Measurements from ENCODE around the gene TRAF3IP3. TPM values are rescaled to one million over a fixed set of nuclear protein-coding genes. Genes with fewer than 3 reads are reported as not detected.

TRAF3IP3 gene
- total and polyA plus RNA-seq, 2 donors (not counting 1 experiment from before 2014, with no cell fraction given): not detected

- Histone ChIP-seq H3K4me3 (replicated peaks in 1 of 4; ENCODE audit: control extremely low read depth in 1 of 4, insufficient read depth in 1 of 4, low read depth in 3 of 4, low read length in 4 of 4) (no peak overlapping the region), H2AFZ (ENCODE audit: low read length) (no peak overlapping the region), H3K36me3 (ENCODE audit: control insufficient read depth, insufficient read depth, low read length) (no peaks in the 10 kb centered on the region), H3K79me2 (ENCODE audit: control insufficient read depth, insufficient read depth, low read length) (no peaks in the 10 kb centered on the region), H3K9me3 (ENCODE audit: control insufficient read depth, insufficient read depth, low read depth, low read length) (no peaks in the 10 kb centered on the region), H3K4me2 (ENCODE audit: extremely low read depth, insufficient read depth, low read length) (peak overlapping the region; percentile 1), H3K27me3 (ENCODE audit: control insufficient read depth, insufficient read depth, low read length) (no peaks in the 10 kb centered on the region), H3K9ac (ENCODE audit: insufficient read depth, low read length) (no peak overlapping the region), H3K4me1 (ENCODE audit: control insufficient read depth, extremely low read depth, insufficient read depth, low read length) (no peaks in the 10 kb centered on the region), H3K27ac (ENCODE audit: insufficient read depth, low read length) (no peak overlapping the region), H4K20me1 (ENCODE audit: control insufficient read depth, extremely low read depth, insufficient read depth, low read length) (no peaks in the 10 kb centered on the region)
- DNase-seq (ENCODE audit: low read depth in 2 of 2): peak in 1 of 2 donors; percentile 91
- TF ChIP-seq EZH2 (IDR thresholded peaks at IDR 0.05; ENCODE audit: low read length, missing control alignments): no peak
- no peak for TF ChIP-seq CTCF (conservative IDR thresholded peaks at IDR 0.05 in 1 of 2, IDR thresholded peaks at IDR 0.05 in 1 of 2; ENCODE audit: low read depth in 1 of 2, low read length in 2 of 2)
These were observed 35.5 kb upstream of the TRAF3IP3 start for GRCh38 chr1:209720326-209720725.

- TF ChIP-seq CTCF (conservative IDR thresholded peaks at IDR 0.05 in 1 of 2, IDR thresholded peaks at IDR 0.05 in 1 of 2; ENCODE audit: low read depth in 1 of 2, low read length in 2 of 2): no peak
- TF ChIP-seq EZH2 (IDR thresholded peaks at IDR 0.05; ENCODE audit: low read length, missing control alignments): no peak
- DNase-seq (ENCODE audit: low read depth in 2 of 2): peak in 1 of 2 donors; percentile 55
- no peak overlapping the region for H2AFZ ChIP-seq (ENCODE audit: low read length)
- H3K27me3 ChIP-seq (ENCODE audit: control insufficient read depth, insufficient read depth, low read length): no peaks in the 10 kb centered on the region
- no peaks in the 10 kb centered on the region for H4K20me1 ChIP-seq (ENCODE audit: control insufficient read depth, extremely low read depth, insufficient read depth, low read length)
- H3K4me2 ChIP-seq (ENCODE audit: extremely low read depth, insufficient read depth, low read length): peak overlapping the region; percentile 1
- H3K9ac ChIP-seq (ENCODE audit: insufficient read depth, low read length): no peak overlapping the region
- no peaks in the 10 kb centered on the region for H3K36me3 ChIP-seq (ENCODE audit: control insufficient read depth, insufficient read depth, low read length)
- no peak overlapping the region for H3K4me3 ChIP-seq (replicated peaks in 1 of 4; ENCODE audit: control extremely low read depth in 1 of 4, insufficient read depth in 1 of 4, low read depth in 3 of 4, low read length in 4 of 4)
- no peaks in the 10 kb centered on the region for H3K79me2 ChIP-seq (ENCODE audit: control insufficient read depth, insufficient read depth, low read length)
- H3K9me3 ChIP-seq (ENCODE audit: control insufficient read depth, insufficient read depth, low read depth, low read length): no peaks in the 10 kb centered on the region
- H3K4me1 ChIP-seq (ENCODE audit: control insufficient read depth, extremely low read depth, insufficient read depth, low read length): no peaks in the 10 kb centered on the region
- no peak overlapping the region for H3K27ac ChIP-seq (ENCODE audit: insufficient read depth, low read length)
These were observed 35.0 kb upstream of the TRAF3IP3 start for GRCh38 chr1:209720826-209721225.

GRCh38 chr1:209721323-209721722, 34.5 kb upstream of the TRAF3IP3 start:
- Histone ChIP-seq H3K27ac (ENCODE audit: insufficient read depth, low read length) (no peak overlapping the region), H3K27me3 (ENCODE audit: control insufficient read depth, insufficient read depth, low read length) (no peaks in the 10 kb centered on the region), H4K20me1 (ENCODE audit: control insufficient read depth, extremely low read depth, insufficient read depth, low read length) (no peaks in the 10 kb centered on the region), H3K4me2 (ENCODE audit: extremely low read depth, insufficient read depth, low read length) (no peak overlapping the region), H3K9me3 (ENCODE audit: control insufficient read depth, insufficient read depth, low read depth, low read length) (no peaks in the 10 kb centered on the region), H3K36me3 (ENCODE audit: control insufficient read depth, insufficient read depth, low read length) (no peaks in the 10 kb centered on the region), H3K79me2 (ENCODE audit: control insufficient read depth, insufficient read depth, low read length) (no peaks in the 10 kb centered on the region), H3K4me1 (ENCODE audit: control insufficient read depth, extremely low read depth, insufficient read depth, low read length) (no peaks in the 10 kb centered on the region), H2AFZ (ENCODE audit: low read length) (no peak overlapping the region), H3K9ac (ENCODE audit: insufficient read depth, low read length) (no peak overlapping the region), H3K4me3 (replicated peaks in 1 of 4; ENCODE audit: control extremely low read depth in 1 of 4, insufficient read depth in 1 of 4, low read depth in 3 of 4, low read length in 4 of 4) (no peak overlapping the region)
- peak in 1 of 2 donors; percentile 31 for DNase-seq (ENCODE audit: low read depth in 2 of 2)
- TF ChIP-seq CTCF (conservative IDR thresholded peaks at IDR 0.05 in 1 of 2, IDR thresholded peaks at IDR 0.05 in 1 of 2; ENCODE audit: low read depth in 1 of 2, low read length in 2 of 2): no peak
- TF ChIP-seq EZH2 (IDR thresholded peaks at IDR 0.05; ENCODE audit: low read length, missing control alignments): no peak

All from fibroblast of lung (primary cell).